H9 (cell line): Measurements from ENCODE around the gene EMC8. TPM values are rescaled to one million over a fixed set of nuclear protein-coding genes. Genes with fewer than 3 reads are reported as not detected.

Source experiments
- DNase-seq: peaks from one replicate; pipeline ENCODE4 v3.0.0-alpha.2; 2017
- H2AFZ ChIP-seq: one replicate; pipeline ENCODE4 v1.6.1; 2013; ENCODE audit warnings: mild to moderate bottlenecking, low read length, control low read depth, moderate library complexity
- H2AK5ac ChIP-seq: 2 replicates; pipeline ENCODE4 v1.6.1; 2013; ENCODE audit warnings: low read length, control low read depth, mixed read lengths; ENCODE audit not compliant: insufficient read length
- H2BK120ac ChIP-seq: one replicate; pipeline ENCODE4 v1.6.1; 2013; ENCODE audit warnings: low read depth, mild to moderate bottlenecking, low read length, control low read depth, inconsistent platforms; ENCODE audit not compliant: poor library complexity, severe bottlenecking
- H2BK12ac ChIP-seq: 2 replicates; pipeline ENCODE4 v1.6.1; 2013; ENCODE audit warnings: low read length, control low read depth, mixed read lengths, low read depth; ENCODE audit not compliant: insufficient read length
- H2BK15ac ChIP-seq: 2 replicates; pipeline ENCODE4 v1.6.1; 2013; ENCODE audit warnings: low read depth, low read length, control low read depth
- H2BK20ac ChIP-seq: one replicate; pipeline ENCODE4 v1.6.1; 2013; ENCODE audit warnings: low read depth, mild to moderate bottlenecking, low read length, control low read depth, inconsistent platforms; ENCODE audit not compliant: poor library complexity, severe bottlenecking
- H2BK5ac ChIP-seq: 2 replicates; pipeline ENCODE4 v1.6.1; 2013; ENCODE audit warnings: low read length, control low read depth, mixed read lengths; ENCODE audit not compliant: insufficient read length
- H3K14ac ChIP-seq: 2 replicates; pipeline ENCODE4 v1.6.1; 2013; ENCODE audit warnings: low read length, control low read depth; ENCODE audit not compliant: insufficient read depth
- H3K18ac ChIP-seq: 2 replicates; pipeline ENCODE4 v1.6.1; 2013; ENCODE audit warnings: low read depth, mild to moderate bottlenecking, mixed read lengths, low read length, control low read depth; ENCODE audit not compliant: insufficient read length
- H3K23ac ChIP-seq: 2 replicates; pipeline ENCODE4 v1.6.1; 2013; ENCODE audit warnings: low read length, control low read depth, mixed read lengths, low read depth; ENCODE audit not compliant: insufficient read length
- H3K23me2 ChIP-seq: 2 replicates; pipeline ENCODE4 v1.6.1; 2013; ENCODE audit warnings: low read depth, mild to moderate bottlenecking, mixed read lengths, low read length, control low read depth; ENCODE audit not compliant: insufficient read length, poor library complexity, severe bottlenecking
- H3K27ac ChIP-seq: 2 replicates; pipeline ENCODE4 v1.5.1; 2013; ENCODE audit warnings: low read length, control low read depth, mixed read lengths, low read depth; ENCODE audit not compliant: insufficient read length
- H3K27me3 ChIP-seq: 2 replicates; pipeline ENCODE4 v1.6.1; 2013; ENCODE audit warnings: low read length, control low read depth, inconsistent platforms; ENCODE audit not compliant: insufficient read depth
- H3K4ac ChIP-seq: 2 replicates; pipeline ENCODE4 v1.6.1; 2013; ENCODE audit warnings: low read depth, mild to moderate bottlenecking, control low read depth, inconsistent platforms, low read length, moderate library complexity
- H3K4me1 ChIP-seq: 2 replicates; pipeline ENCODE4 v1.6.1; 2013; ENCODE audit warnings: low read length, control low read depth, inconsistent platforms; ENCODE audit not compliant: insufficient read depth
- H3K4me2 ChIP-seq: 2 replicates; pipeline ENCODE4 v1.6.1; 2013; ENCODE audit warnings: low read length, control low read depth, mixed read lengths; ENCODE audit not compliant: insufficient read length, insufficient read depth
- H3K56ac ChIP-seq: 2 replicates; pipeline ENCODE4 v1.6.1; 2013; ENCODE audit warnings: low read depth, mild to moderate bottlenecking, mixed read lengths, low read length, control low read depth; ENCODE audit not compliant: insufficient read length
- H3K79me1 ChIP-seq: 2 replicates; pipeline ENCODE4 v1.6.1; 2013; ENCODE audit warnings: low read depth, mild to moderate bottlenecking, moderate library complexity, low read length, control low read depth, inconsistent platforms; ENCODE audit not compliant: insufficient read depth, poor library complexity, severe bottlenecking
- H3K79me2 ChIP-seq: 2 replicates; pipeline ENCODE4 v1.6.1; 2013; ENCODE audit warnings: low read length, control low read depth, inconsistent platforms; ENCODE audit not compliant: insufficient read depth
- H3K9ac ChIP-seq: 2 replicates; pipeline ENCODE4 v1.6.1; 2013; ENCODE audit warnings: low read length, control low read depth, mixed read lengths; ENCODE audit not compliant: insufficient read length; ENCODE audit errors: extremely low read depth
- H3K9me3 ChIP-seq: one replicate; pipeline ENCODE4 v1.6.1; 2013; ENCODE audit warnings: low read depth, low read length, inconsistent platforms; ENCODE audit not compliant: control insufficient read depth
- H3T11ph ChIP-seq: one replicate; pipeline ENCODE4 v1.6.1; 2013; ENCODE audit warnings: mild to moderate bottlenecking, low read length, control low read depth, inconsistent platforms
- H4K20me1 ChIP-seq: one replicate; pipeline ENCODE4 v1.6.1; 2013; ENCODE audit not compliant: control insufficient read depth, insufficient read length, insufficient read depth
- H4K5ac ChIP-seq: 2 replicates; pipeline ENCODE4 v1.6.1; 2013; ENCODE audit warnings: low read depth, mild to moderate bottlenecking, mixed read lengths, low read length, control low read depth; ENCODE audit not compliant: insufficient read length
- H4K8ac ChIP-seq: replicated peaks from 2 replicates; pipeline ENCODE4 v1.6.1; 2013; ENCODE audit warnings: low read length, control low read depth, mixed read lengths, low read depth; ENCODE audit not compliant: insufficient read length
- H4K91ac ChIP-seq: 2 replicates; pipeline ENCODE4 v1.6.1; 2013; ENCODE audit warnings: low read depth, mild to moderate bottlenecking, moderate library complexity, mixed read lengths, low read length, control low read depth; ENCODE audit not compliant: insufficient read length
- H3K27ac Mint-ChIP-seq, 3 experiments: 2 replicates in 2 of 3; 3 replicates in 1 of 3; pipeline ENCODE4 v1.8.0; 2020 to 2021; ENCODE audit warnings: mixed read lengths in 3 of 3, mild to moderate bottlenecking in 1 of 3, moderate library complexity in 1 of 3
- H3K27me3 Mint-ChIP-seq: 2 replicates; pipeline ENCODE4 v1.8.0; 2021; ENCODE audit warnings: low read depth, mild to moderate bottlenecking, moderate library complexity, mixed read lengths
- H3K36me3 Mint-ChIP-seq, 3 experiments: 2 replicates in 2 of 3; 3 replicates in 1 of 3; pipeline ENCODE4 v1.8.0; 2020 to 2021; ENCODE audit warnings: low read depth in 3 of 3, mixed read lengths in 3 of 3; ENCODE audit not compliant: insufficient read depth in 1 of 3
- H3K4me1 Mint-ChIP-seq, 2 experiments: 2 replicates each; pipeline ENCODE4 v1.8.0; 2020; ENCODE audit warnings: mixed read lengths in 2 of 2
- H3K4me3 Mint-ChIP-seq, 2 experiments: 2 replicates in 1 of 2; 3 replicates in 1 of 2; pipeline ENCODE4 v1.8.0; 2020 to 2021; ENCODE audit warnings: mild to moderate bottlenecking in 2 of 2, mixed read lengths in 2 of 2, moderate library complexity in 1 of 2
- H3K9me3 Mint-ChIP-seq, 2 experiments: 2 replicates in 1 of 2; 3 replicates in 1 of 2; pipeline ENCODE4 v1.8.0; 2020; ENCODE audit warnings: mild to moderate bottlenecking in 2 of 2, mixed read lengths in 2 of 2, moderate library complexity in 1 of 2
- CTCF ChIP-seq: fragments of 200-600 bp; sonication (generic); conservative IDR thresholded peaks from 3 replicates; pipeline ENCODE4 v1.8.0; 2021; ENCODE audit warnings: antibody characterized with exemption, mild to moderate bottlenecking
- WGBS: extraction: QIAGEN DNeasy Blood & Tissue Kit; methylation state at CpG from one replicate; pipeline ENCODE4 v1.1.7; 2013; ENCODE audit warnings: missing lambda C conversion rate, low lambda C conversion rate, mixed read lengths; ENCODE audit not compliant: insufficient read length; ENCODE audit errors: extremely low coverage; 5-methylcytosine and 5-hydroxymethylcytosine counted together
- total RNA-seq: library from RNA; stranded (reverse); gene quantifications from 2 replicates; pipeline ENCODE4 v1.2.1, GENCODE V29; 2021

The EMC8 gene
- total RNA-seq, 1 experiment from 2014 or later, result 52.3 TPM

- TF ChIP-seq CTCF, result no peak
- H3K4ac ChIP-seq, result no peak overlapping the region
- H3K56ac ChIP-seq, result no peak overlapping the region
- no CpG with 5 or more reads among the region's 5 CpGs for WGBS
- no peak overlapping the region for H2BK12ac ChIP-seq
- H4K20me1 ChIP-seq, result no peaks in the 10 kb centered on the region
- H3K9me3 ChIP-seq, result no peaks in the 10 kb centered on the region
- no peak overlapping the region; the same call in 1 of the 2 replicates for H3K14ac ChIP-seq
- no peak overlapping the region for H3K9ac ChIP-seq
- no peak overlapping the region for H2BK15ac ChIP-seq
- no peak overlapping the region for H2BK5ac ChIP-seq
- H3K18ac ChIP-seq, result no peak overlapping the region
- H3K27ac ChIP-seq, result no peak overlapping the region
- H3T11ph ChIP-seq, result no peak overlapping the region
- H2AFZ ChIP-seq, result no peak overlapping the region
- no peak overlapping the region for H3K23ac ChIP-seq
- DNase-seq, result no peak
- H4K91ac ChIP-seq, result no peak overlapping the region
- no peaks in the 10 kb centered on the region for H3K4me1 ChIP-seq
- peaks cover 37% of the 10 kb centered on the region for H3K27me3 Mint-ChIP-seq
- no peak overlapping the region for H4K8ac ChIP-seq
- H3K23me2 ChIP-seq, result no peaks in the 10 kb centered on the region
- no peak overlapping the region for H2BK120ac ChIP-seq
- no peak overlapping the region; a peak in 1 of 7 replicates for H3K27ac Mint-ChIP-seq
- H3K79me1 ChIP-seq, result no peaks in the 10 kb centered on the region
- H2BK20ac ChIP-seq, result no peak overlapping the region
- no peak overlapping the region for H3K4me2 ChIP-seq
- no peak overlapping the region for H2AK5ac ChIP-seq
- H4K5ac ChIP-seq, result no peak overlapping the region
- H3K36me3 Mint-ChIP-seq, result peaks cover 2 to 10% (median 2%) of the 10 kb centered on the region in 3 experiments; a peak in 4 of 7 replicates
- H3K4me1 Mint-ChIP-seq, result peaks cover 0 to 7% of the 10 kb centered on the region in 2 experiments; a peak in 2 of 4 replicates
- H3K9me3 Mint-ChIP-seq, result peaks cover 9 to 20% of the 10 kb centered on the region in 2 experiments
- H3K79me2 ChIP-seq, result no peaks in the 10 kb centered on the region
- no peak overlapping the region for H3K4me3 Mint-ChIP-seq
- H3K27me3 ChIP-seq, result no peaks in the 10 kb centered on the region
Measured at GRCh38 chr16:85834741-85835140, 35.4 kb upstream of the EMC8 start.
